ENCODE measurements around the gene SEMA4D.

GRCh38 chr9:89312222-89312571 is 185.7 kb downstream of the SEMA4D start:
- TF ChIP-seq, protein P1, sequence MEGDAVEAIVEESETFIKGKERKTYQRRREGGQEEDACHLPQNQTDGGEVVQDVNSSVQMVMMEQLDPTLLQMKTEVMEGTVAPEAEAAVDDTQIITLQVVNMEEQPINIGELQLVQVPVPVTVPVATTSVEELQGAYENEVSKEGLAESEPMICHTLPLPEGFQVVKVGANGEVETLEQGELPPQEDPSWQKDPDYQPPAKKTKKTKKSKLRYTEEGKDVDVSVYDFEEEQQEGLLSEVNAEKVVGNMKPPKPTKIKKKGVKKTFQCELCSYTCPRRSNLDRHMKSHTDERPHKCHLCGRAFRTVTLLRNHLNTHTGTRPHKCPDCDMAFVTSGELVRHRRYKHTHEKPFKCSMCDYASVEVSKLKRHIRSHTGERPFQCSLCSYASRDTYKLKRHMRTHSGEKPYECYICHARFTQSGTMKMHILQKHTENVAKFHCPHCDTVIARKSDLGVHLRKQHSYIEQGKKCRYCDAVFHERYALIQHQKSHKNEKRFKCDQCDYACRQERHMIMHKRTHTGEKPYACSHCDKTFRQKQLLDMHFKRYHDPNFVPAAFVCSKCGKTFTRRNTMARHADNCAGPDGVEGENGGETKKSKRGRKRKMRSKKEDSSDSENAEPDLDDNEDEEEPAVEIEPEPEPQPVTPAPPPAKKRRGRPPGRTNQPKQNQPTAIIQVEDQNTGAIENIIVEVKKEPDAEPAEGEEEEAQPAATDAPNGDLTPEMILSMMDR (IDR thresholded peaks at IDR 0.05 in 4 of 5, conservative IDR thresholded peaks at IDR 0.05 in 1 of 5): no peak
- no peak for TF ChIP-seq POLR2A (IDR thresholded peaks at IDR 0.05)

Measured in gastrocnemius medialis (tissue), 4 donors.